Sigmoid colon (tissue), 4 donors: ENCODE data around the gene AMZ2.
"Not testable (repeated sequence)": the region's sequence is repeated elsewhere in the genome, so short reads cannot be mapped to it uniquely, and the experiment has no call there.

Experiments used
- POLR2A ChIP-seq, 2 donors: fragments of 450-650 bp; IDR thresholded peaks; one replicate each; pipeline ENCODE4 v1.6.1; 2016; ENCODE audit warnings: antibody characterized with exemption in 2 of 2, mild to moderate bottlenecking in 2 of 2, moderate library complexity in 2 of 2
- POLR2AphosphoS5 ChIP-seq, 4 donors: sonication (generic); formaldehyde crosslinking; IDR thresholded peaks; one replicate each; pipeline ENCODE4 v1.6.1; 2017; ENCODE audit warnings: antibody characterized with exemption in 4 of 4
- TF ChIP-seq, protein P1 (sequence below), 4 experiments: fragments of 450-650 bp in 3 of 4; fragments of 200-600 bp in 1 of 4; IDR thresholded peaks; one replicate each; pipeline ENCODE4 v1.5.1; 2016 to 2019; ENCODE audit warnings: antibody characterized with exemption in 4 of 4, mild to moderate bottlenecking in 3 of 4, moderate library complexity in 2 of 4

- TF ChIP-seq, protein P1, sequence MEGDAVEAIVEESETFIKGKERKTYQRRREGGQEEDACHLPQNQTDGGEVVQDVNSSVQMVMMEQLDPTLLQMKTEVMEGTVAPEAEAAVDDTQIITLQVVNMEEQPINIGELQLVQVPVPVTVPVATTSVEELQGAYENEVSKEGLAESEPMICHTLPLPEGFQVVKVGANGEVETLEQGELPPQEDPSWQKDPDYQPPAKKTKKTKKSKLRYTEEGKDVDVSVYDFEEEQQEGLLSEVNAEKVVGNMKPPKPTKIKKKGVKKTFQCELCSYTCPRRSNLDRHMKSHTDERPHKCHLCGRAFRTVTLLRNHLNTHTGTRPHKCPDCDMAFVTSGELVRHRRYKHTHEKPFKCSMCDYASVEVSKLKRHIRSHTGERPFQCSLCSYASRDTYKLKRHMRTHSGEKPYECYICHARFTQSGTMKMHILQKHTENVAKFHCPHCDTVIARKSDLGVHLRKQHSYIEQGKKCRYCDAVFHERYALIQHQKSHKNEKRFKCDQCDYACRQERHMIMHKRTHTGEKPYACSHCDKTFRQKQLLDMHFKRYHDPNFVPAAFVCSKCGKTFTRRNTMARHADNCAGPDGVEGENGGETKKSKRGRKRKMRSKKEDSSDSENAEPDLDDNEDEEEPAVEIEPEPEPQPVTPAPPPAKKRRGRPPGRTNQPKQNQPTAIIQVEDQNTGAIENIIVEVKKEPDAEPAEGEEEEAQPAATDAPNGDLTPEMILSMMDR (IDR thresholded peaks at IDR 0.05), result not testable (repeated sequence)
- not testable (repeated sequence) for TF ChIP-seq POLR2AphosphoS5, POLR2A (IDR thresholded peaks at IDR 0.05)
These were observed 32.4 kb upstream of the AMZ2 start for GRCh38 chr17:68215453-68215852.
